Gastrocnemius medialis (tissue), 4 donors: ENCODE measurements around the gene RAB4B.

Experiments
- CTCF ChIP-seq, 5 experiments: fragments of 450-650 bp in 3 of 5; fragments of 200-600 bp in 2 of 5; sonication (generic) in 2 of 5; IDR thresholded peaks in 4 of 5; conservative IDR thresholded peaks in 1 of 5; 1 replicate in 4 of 5; 2 replicates in 1 of 5; pipeline ENCODE4 v1.5.1; 2016 to 2019; ENCODE audit warnings: antibody characterized with exemption in 5 of 5, mild to moderate bottlenecking in 3 of 5, moderate library complexity in 3 of 5
- POLR2A ChIP-seq, 2 donors: fragments of 450-650 bp; IDR thresholded peaks; one replicate each; pipeline ENCODE4 v1.6.1; 2017; ENCODE audit warnings: antibody characterized with exemption in 2 of 2, mild to moderate bottlenecking in 2 of 2, moderate library complexity in 2 of 2

- no peak for TF ChIP-seq CTCF (IDR thresholded peaks at IDR 0.05 in 4 of 5, conservative IDR thresholded peaks at IDR 0.05 in 1 of 5)
- TF ChIP-seq POLR2A (IDR thresholded peaks at IDR 0.05) = no peak
Observed at GRCh38 chr19:40739030-40739839, 38.8 kb upstream of the RAB4B start.
